ENCODE data around the gene TAF10. TPM values are rescaled to one million over a fixed set of nuclear protein-coding genes. Genes with fewer than 3 reads are reported as not detected.

Gene TAF10
- total RNA-seq, 1 donor from 2014 or later, result 124 TPM

DNA sequence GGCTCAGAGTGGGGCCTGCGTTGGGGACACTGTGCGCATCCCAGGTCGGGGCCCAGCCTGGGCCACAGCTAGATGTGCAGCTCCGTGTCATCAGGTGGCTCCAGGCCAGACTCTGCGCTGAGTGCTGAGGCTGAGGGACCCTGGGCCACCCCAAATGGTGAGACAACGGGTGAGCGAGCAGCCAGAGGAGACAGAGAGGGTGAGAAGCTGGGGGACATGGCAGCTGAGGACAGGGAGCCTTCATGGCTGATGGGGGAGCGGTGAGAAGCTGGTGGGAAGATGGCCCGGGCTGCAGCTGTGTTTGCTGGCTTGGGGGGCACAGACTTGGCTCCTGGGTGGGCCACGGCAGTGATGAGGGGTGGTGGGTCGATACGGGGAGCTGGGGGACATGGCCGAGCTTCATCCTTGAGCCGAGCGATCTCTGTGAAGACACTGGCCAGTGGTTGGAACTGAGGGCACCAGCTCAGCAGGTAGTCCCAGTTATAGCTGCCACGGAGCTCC is 9.7 kb upstream of the TAF10 start:
- peaks cover 7% of the 10 kb centered on the region for H3K36me3 Mint-ChIP-seq (ENCODE audit: unreplicated experiment)
- no peaks in the 10 kb centered on the region for H3K27me3 Mint-ChIP-seq (ENCODE audit: unreplicated experiment)
- no peaks in the 10 kb centered on the region for H3K9me3 Mint-ChIP-seq (ENCODE audit: unreplicated experiment)
- no peak for DNase-seq
- no peaks in the 10 kb centered on the region for H3K4me1 Mint-ChIP-seq (ENCODE audit: low read depth, unreplicated experiment)
- no peak overlapping the region for H3K27ac Mint-ChIP-seq (ENCODE audit: unreplicated experiment)
- H3K4me3 Mint-ChIP-seq (ENCODE audit: unreplicated experiment), result no peak overlapping the region
- TF ChIP-seq, protein P1, sequence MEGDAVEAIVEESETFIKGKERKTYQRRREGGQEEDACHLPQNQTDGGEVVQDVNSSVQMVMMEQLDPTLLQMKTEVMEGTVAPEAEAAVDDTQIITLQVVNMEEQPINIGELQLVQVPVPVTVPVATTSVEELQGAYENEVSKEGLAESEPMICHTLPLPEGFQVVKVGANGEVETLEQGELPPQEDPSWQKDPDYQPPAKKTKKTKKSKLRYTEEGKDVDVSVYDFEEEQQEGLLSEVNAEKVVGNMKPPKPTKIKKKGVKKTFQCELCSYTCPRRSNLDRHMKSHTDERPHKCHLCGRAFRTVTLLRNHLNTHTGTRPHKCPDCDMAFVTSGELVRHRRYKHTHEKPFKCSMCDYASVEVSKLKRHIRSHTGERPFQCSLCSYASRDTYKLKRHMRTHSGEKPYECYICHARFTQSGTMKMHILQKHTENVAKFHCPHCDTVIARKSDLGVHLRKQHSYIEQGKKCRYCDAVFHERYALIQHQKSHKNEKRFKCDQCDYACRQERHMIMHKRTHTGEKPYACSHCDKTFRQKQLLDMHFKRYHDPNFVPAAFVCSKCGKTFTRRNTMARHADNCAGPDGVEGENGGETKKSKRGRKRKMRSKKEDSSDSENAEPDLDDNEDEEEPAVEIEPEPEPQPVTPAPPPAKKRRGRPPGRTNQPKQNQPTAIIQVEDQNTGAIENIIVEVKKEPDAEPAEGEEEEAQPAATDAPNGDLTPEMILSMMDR (IDR thresholded peaks at IDR 0.05; ENCODE audit: partially characterized antibody, unreplicated experiment), result no peak

DNA sequence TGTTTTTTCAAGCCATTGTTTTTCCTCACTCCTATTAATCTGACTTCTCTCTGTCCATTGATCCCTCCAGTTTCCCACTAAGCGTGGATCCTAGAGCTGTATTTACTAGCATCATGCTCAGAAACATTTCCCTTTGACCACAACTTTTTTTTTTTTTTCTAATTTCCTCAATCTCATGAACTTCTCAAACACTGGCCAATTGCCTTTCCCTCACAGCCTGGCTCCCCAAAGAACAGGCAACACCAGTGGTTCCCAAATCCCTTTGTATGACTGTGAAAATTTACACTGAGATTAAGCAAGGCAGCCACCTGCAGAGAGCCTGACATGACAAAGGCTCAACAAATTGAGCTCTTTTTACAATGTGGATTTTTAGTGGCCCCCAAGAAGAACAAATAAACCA is 8.6 kb upstream of the TAF10 start:
- Mint-ChIP-seq H3K27ac (ENCODE audit: unreplicated experiment) (no peak overlapping the region), H3K4me1 (ENCODE audit: low read depth, unreplicated experiment) (no peaks in the 10 kb centered on the region), H3K36me3 (ENCODE audit: unreplicated experiment) (peaks cover 7% of the 10 kb centered on the region), H3K9me3 (ENCODE audit: unreplicated experiment) (no peaks in the 10 kb centered on the region), H3K4me3 (ENCODE audit: unreplicated experiment) (no peak overlapping the region), H3K27me3 (ENCODE audit: unreplicated experiment) (no peaks in the 10 kb centered on the region)
- TF ChIP-seq, protein P1 (IDR thresholded peaks at IDR 0.05; ENCODE audit: partially characterized antibody, unreplicated experiment), result no peak
- no peak for DNase-seq

DNA sequence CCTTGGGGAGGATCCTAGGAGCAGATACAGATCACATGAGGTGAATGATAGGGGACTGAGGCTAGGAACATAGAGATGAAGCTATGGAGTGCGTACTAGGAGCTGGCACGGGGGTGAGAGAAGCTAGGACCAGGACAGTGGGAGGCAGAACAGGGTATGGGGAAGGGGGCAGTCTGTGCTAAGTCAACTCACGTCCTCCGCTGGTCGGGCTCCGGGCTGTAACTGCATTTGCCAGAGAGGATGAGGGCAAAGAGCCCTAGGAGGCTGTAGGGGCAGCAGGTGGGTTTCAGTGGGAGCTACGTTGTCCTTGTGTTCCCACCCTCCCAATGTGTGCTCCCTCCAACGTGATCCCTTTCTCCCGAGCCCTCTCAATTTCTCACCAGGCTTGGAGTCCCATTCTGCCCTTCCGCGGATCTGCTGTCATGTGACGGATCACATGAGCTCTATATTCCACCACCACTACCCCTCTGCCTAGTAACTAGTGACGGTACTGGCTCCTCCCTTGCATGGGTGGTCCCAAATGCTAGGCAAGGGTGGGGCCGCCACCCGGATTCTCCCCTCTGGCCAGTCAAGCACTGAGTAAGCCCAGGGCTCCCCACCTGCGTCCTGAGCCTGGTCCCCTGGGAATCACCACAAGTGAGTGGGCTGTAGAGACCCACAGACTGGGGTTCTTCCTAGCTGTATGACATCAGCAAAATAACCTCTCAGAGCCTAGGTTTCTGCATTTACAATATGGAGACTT is 7.2 kb upstream of the TAF10 start, which contains the start of gene TPP1:
TSS of gene TPP1 (minus strand) at position 419 of the 742 bp plus-strand sequence. CDS start at position 397, 22 bp downstream.
- Mint-ChIP-seq H3K4me1 (ENCODE audit: low read depth, unreplicated experiment) (no peaks in the 10 kb centered on the region), H3K9me3 (ENCODE audit: unreplicated experiment) (no peaks in the 10 kb centered on the region), H3K4me3 (ENCODE audit: unreplicated experiment) (no peak within 1 kb of the TSS), H3K36me3 (ENCODE audit: unreplicated experiment) (peaks cover 2% of the 10 kb centered on the region), H3K27ac (ENCODE audit: unreplicated experiment) (no peak within 1 kb of the TSS), H3K27me3 (ENCODE audit: unreplicated experiment) (peaks cover 2% of the 10 kb centered on the region)
- TF ChIP-seq, protein P1 (IDR thresholded peaks at IDR 0.05; ENCODE audit: partially characterized antibody, unreplicated experiment), result no peak
- DNase-seq, result peak; percentile 88

DNA sequence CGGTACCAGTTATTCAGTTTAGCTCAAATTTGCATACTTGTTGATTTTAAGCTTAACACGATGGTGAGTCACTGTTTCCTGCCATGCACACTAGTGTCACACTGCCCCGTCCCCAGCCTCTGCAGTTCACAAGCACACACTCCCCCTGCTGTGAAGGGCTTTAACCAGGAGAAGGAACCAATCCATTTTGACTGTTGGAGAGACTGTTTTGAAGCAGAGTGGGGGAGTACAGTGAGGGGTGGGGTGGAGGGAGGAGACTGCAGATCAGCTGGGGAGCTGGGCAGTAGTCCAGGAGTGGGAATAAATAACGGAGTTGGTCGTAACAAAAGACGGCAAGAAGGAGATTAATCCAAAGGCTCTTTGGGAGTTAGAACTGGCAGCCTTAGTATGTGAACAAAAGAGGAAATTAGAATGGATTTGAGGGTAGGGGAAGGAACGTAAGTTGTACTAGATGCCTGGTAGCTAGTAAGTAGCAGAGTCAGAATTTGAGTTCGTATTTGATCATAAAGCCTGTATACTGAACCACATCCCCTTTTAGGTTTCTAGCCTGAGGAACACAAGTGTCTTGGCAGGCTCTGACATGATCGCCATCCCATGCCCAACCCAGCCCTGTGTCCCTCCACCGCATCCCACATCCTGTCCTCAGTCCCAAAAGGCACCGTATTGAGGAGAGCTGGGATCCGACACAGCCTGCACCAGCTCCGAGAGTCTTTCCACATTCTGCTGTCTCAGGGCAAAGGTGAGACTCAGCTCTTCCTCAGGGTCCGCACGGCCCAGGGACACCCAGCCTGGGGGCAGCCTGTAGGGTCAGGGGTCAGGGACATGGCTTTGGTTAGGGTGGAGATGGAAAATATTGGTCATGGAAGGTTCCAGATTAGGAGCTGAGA is 6.3 kb upstream of the TAF10 start:
- no peaks in the 10 kb centered on the region for H3K36me3 Mint-ChIP-seq (ENCODE audit: unreplicated experiment)
- no peaks in the 10 kb centered on the region for H3K9me3 Mint-ChIP-seq (ENCODE audit: unreplicated experiment)
- DNase-seq, result no peak
- H3K4me1 Mint-ChIP-seq (ENCODE audit: low read depth, unreplicated experiment), result no peaks in the 10 kb centered on the region
- H3K27me3 Mint-ChIP-seq (ENCODE audit: unreplicated experiment), result peaks cover 2% of the 10 kb centered on the region
- H3K27ac Mint-ChIP-seq (ENCODE audit: unreplicated experiment), result no peak overlapping the region
- TF ChIP-seq, protein P1 (IDR thresholded peaks at IDR 0.05; ENCODE audit: partially characterized antibody, unreplicated experiment), result no peak
- no peak overlapping the region for H3K4me3 Mint-ChIP-seq (ENCODE audit: unreplicated experiment)

Measured in glutamatergic neuron (in vitro differentiated cells).